MM.1S (cell line): ENCODE results near the gene POLG2.

Source experiments
- DNase-seq: peaks from one replicate; pipeline ENCODE4 v3.0.0-alpha.2; 2015
- H2AFZ ChIP-seq: fragments of 300-600 bp; sonication (generic); 2 replicates; pipeline ENCODE4 v1.6.0; 2016; ENCODE audit warnings: antibody characterized with exemption, low read length
- H3F3A ChIP-seq: fragments of 300-600 bp; sonication (generic); 2 replicates; pipeline ENCODE4 v1.6.1; 2016; ENCODE audit warnings: mild to moderate bottlenecking, antibody characterized with exemption, low read length, moderate library complexity, mixed read lengths; ENCODE audit not compliant: insufficient read depth
- H3K27ac ChIP-seq: fragments of 300-600 bp; sonication (generic); 2 replicates; pipeline ENCODE4 v1.5.1; 2016; ENCODE audit warnings: mild to moderate bottlenecking, low read length
- H3K27me3 ChIP-seq: fragments of 300-600 bp; sonication (generic); replicated peaks from 2 replicates; pipeline ENCODE4 v1.6.0; 2016; ENCODE audit warnings: low read length; ENCODE audit not compliant: insufficient read depth
- H3K36me3 ChIP-seq: fragments of 300-600 bp; sonication (generic); replicated peaks from 2 replicates; pipeline ENCODE4 v1.6.1; 2016; ENCODE audit warnings: mild to moderate bottlenecking, low read length, mixed read lengths; ENCODE audit not compliant: insufficient read depth
- H3K4me1 ChIP-seq: fragments of 300-600 bp; sonication (generic); 2 replicates; pipeline ENCODE4 v1.6.1; 2016; ENCODE audit warnings: low read length, mixed read lengths
- H3K4me2 ChIP-seq: fragments of 300-600 bp; sonication (generic); 2 replicates; pipeline ENCODE4 v1.6.0; 2016; ENCODE audit warnings: low read depth, low read length
- H3K4me3 ChIP-seq: fragments of 300-600 bp; sonication (generic); 2 replicates; pipeline ENCODE4 v1.5.1; 2016; ENCODE audit warnings: low read length, mixed read lengths
- H3K79me2 ChIP-seq: fragments of 300-600 bp; sonication (generic); 2 replicates; pipeline ENCODE4 v1.6.1; 2016; ENCODE audit warnings: mixed run types, low read length, mixed read lengths
- H3K9ac ChIP-seq: fragments of 300-600 bp; sonication (generic); 2 replicates; pipeline ENCODE4 v1.6.1; 2016; ENCODE audit warnings: low read length, mixed read lengths
- H3K9me2 ChIP-seq: fragments of 300-600 bp; sonication (generic); replicated peaks from 2 replicates; pipeline ENCODE4 v1.6.1; 2016; ENCODE audit warnings: mild to moderate bottlenecking, low read length, mixed read lengths; ENCODE audit not compliant: insufficient read depth
- H3K9me3 ChIP-seq: fragments of 300-600 bp; sonication (generic); replicated peaks from 2 replicates; pipeline ENCODE4 v1.6.1; 2016; ENCODE audit warnings: mild to moderate bottlenecking, low read length, mixed read lengths; ENCODE audit not compliant: insufficient read depth
- H4K20me1 ChIP-seq: fragments of 300-600 bp; sonication (generic); 2 replicates; pipeline ENCODE4 v1.6.1; 2016; ENCODE audit warnings: mild to moderate bottlenecking, low read length, moderate library complexity, mixed read lengths; ENCODE audit not compliant: insufficient read depth
- EZH2 ChIP-seq: fragments of 300-600 bp; sonication (generic); optimal IDR thresholded peaks from 2 replicates; pipeline ENCODE3; 2017; ENCODE audit warnings: low read depth, mild to moderate bottlenecking, antibody characterized with exemption, low read length, mixed read lengths
- EZH2phosphoT487 ChIP-seq: fragments of 300-600 bp; sonication (generic); IDR thresholded peaks from 2 replicates; pipeline ENCODE4 v1.6.1; 2018; ENCODE audit warnings: antibody characterized with exemption, low read length
- TF ChIP-seq, protein P1 (sequence below): fragments of 300-600 bp; sonication (generic); IDR thresholded peaks from 2 replicates; pipeline ENCODE4 v1.5.1; 2016; ENCODE audit warnings: antibody characterized with exemption, low read length, mixed read lengths

The POLG2 gene

DNA sequence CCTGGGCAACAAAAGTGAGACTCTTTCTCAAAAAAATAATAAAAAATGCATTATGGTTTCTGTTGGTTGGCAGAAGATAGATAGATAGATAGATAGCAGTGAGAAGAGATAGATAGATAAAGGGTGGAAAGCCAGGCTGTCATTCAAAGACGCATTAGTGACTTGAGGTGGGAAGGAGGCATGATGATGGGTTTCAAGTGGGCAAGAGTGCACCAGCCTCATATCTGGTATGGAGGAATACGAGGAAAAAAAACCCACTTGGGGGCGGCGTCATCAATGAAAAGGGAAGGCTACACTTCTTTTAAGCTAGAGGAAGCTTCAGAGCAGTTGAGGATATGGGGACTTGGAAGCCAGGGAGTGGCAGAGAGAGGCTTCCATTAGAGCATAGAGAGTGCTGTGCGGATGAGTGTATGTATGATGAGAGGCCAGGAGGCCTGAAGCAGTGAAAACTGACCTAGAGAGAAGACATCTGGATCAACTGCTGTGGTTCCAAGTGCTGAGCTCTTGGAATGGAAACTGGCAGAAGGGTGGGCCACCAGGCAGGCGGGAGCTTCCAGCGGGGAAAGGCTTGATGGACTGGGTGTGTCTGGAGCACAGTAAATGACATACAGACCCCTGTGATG, 41.8 kb upstream of the POLG2 start:
- no peaks in the 10 kb centered on the region for H4K20me1 ChIP-seq
- H2AFZ ChIP-seq = no peak overlapping the region
- DNase-seq = no peak
- H3K9me2 ChIP-seq = no peaks in the 10 kb centered on the region
- H3K27me3 ChIP-seq = no peaks in the 10 kb centered on the region
- no peak overlapping the region for H3K9ac ChIP-seq
- no peak overlapping the region for H3K27ac ChIP-seq
- H3K79me2 ChIP-seq = no peaks in the 10 kb centered on the region
- H3K36me3 ChIP-seq = no peaks in the 10 kb centered on the region; the same call in 1 of the 2 replicates
- no peaks in the 10 kb centered on the region for H3F3A ChIP-seq
- no peak overlapping the region for H3K4me3 ChIP-seq
- TF ChIP-seq, protein P1, sequence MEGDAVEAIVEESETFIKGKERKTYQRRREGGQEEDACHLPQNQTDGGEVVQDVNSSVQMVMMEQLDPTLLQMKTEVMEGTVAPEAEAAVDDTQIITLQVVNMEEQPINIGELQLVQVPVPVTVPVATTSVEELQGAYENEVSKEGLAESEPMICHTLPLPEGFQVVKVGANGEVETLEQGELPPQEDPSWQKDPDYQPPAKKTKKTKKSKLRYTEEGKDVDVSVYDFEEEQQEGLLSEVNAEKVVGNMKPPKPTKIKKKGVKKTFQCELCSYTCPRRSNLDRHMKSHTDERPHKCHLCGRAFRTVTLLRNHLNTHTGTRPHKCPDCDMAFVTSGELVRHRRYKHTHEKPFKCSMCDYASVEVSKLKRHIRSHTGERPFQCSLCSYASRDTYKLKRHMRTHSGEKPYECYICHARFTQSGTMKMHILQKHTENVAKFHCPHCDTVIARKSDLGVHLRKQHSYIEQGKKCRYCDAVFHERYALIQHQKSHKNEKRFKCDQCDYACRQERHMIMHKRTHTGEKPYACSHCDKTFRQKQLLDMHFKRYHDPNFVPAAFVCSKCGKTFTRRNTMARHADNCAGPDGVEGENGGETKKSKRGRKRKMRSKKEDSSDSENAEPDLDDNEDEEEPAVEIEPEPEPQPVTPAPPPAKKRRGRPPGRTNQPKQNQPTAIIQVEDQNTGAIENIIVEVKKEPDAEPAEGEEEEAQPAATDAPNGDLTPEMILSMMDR = no peak
- no peak for TF ChIP-seq EZH2
- no peak for TF ChIP-seq EZH2phosphoT487
- no peak overlapping the region for H3K4me2 ChIP-seq
- H3K4me1 ChIP-seq = no peaks in the 10 kb centered on the region
- H3K9me3 ChIP-seq = no peaks in the 10 kb centered on the region

- no peak overlapping the region for H3K9ac ChIP-seq
- no peaks in the 10 kb centered on the region for H3K4me1 ChIP-seq
- no peaks in the 10 kb centered on the region for H3K79me2 ChIP-seq
- TF ChIP-seq, protein P1 = no peak
- TF ChIP-seq EZH2 = no peak
- no peak for TF ChIP-seq EZH2phosphoT487
- H3K36me3 ChIP-seq = no peaks in the 10 kb centered on the region; the same call in 1 of the 2 replicates
- no peaks in the 10 kb centered on the region for H3K9me2 ChIP-seq
- H2AFZ ChIP-seq = no peak overlapping the region
- no peak overlapping the region for H3K4me3 ChIP-seq
- no peaks in the 10 kb centered on the region for H3K27me3 ChIP-seq
- DNase-seq = no peak
- H3K9me3 ChIP-seq = no peaks in the 10 kb centered on the region
- H3F3A ChIP-seq = no peaks in the 10 kb centered on the region
- H3K27ac ChIP-seq = no peak overlapping the region
- H4K20me1 ChIP-seq = no peaks in the 10 kb centered on the region
- no peak overlapping the region for H3K4me2 ChIP-seq
Measured at GRCh38 chr17:64537488-64537887, 40.6 kb upstream of the POLG2 start.

- Histone ChIP-seq H3K79me2 (no peaks in the 10 kb centered on the region), H3K4me2 (no peak overlapping the region), H3K9me3 (no peaks in the 10 kb centered on the region), H3K9me2 (no peaks in the 10 kb centered on the region), H3K9ac (no peak overlapping the region), H3K27ac (no peak overlapping the region), H3K4me1 (no peaks in the 10 kb centered on the region), H3K36me3 (no peaks in the 10 kb centered on the region; the same call in 1 of the 2 replicates), H2AFZ (no peak overlapping the region), H3K27me3 (no peaks in the 10 kb centered on the region), H3K4me3 (no peak overlapping the region), H3F3A (no peaks in the 10 kb centered on the region), H4K20me1 (no peaks in the 10 kb centered on the region)
- no peak for DNase-seq
- TF ChIP-seq, protein P1 = no peak
- TF ChIP-seq EZH2phosphoT487 (no peak), EZH2 (no peak)
Measured at GRCh38 chr17:64536913-64537312, 40.1 kb upstream of the POLG2 start.
